Measurements from ENCODE around the gene PSMD8.

DNA sequence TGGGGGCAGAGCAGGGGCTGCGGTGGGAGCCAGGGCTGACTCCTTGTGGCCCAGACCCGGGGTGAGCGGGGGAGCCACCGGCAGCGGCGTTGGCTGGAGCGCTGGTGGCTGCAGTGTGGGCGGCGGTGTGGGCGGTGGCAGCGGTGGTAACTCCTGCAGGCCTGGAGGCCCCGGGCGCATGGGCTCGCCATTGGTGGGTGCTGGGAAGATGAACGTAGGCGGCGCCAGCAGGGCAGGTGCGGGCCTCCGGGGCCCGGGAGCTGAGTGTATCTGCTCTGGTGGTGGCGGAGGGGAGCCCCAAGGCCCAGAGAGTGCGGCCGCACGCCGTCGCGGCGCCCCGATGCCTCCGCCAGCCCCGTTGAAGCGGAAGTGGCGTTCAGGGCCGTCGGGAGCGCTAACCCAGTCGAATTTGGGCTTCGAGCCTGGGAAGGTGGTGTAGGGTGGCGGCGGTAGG lies 11.5 kb downstream of the PSMD8 start:
- TF ChIP-seq CTCF (IDR thresholded peaks at IDR 0.05), result no peak
- TF ChIP-seq ZFX (IDR thresholded peaks at IDR 0.05; ENCODE audit: borderline replicate concordance), result no peak

All from 22Rv1 (cell line).